ENCODE measurements around the gene ABTB1. TPM values are rescaled to one million over a fixed set of nuclear protein-coding genes. Genes with fewer than 3 reads are reported as not detected.

The ABTB1 gene
- total and polyA plus RNA-seq, 4 donors = 9.7 to 14.1 (median 10.9) TPM

DNA sequence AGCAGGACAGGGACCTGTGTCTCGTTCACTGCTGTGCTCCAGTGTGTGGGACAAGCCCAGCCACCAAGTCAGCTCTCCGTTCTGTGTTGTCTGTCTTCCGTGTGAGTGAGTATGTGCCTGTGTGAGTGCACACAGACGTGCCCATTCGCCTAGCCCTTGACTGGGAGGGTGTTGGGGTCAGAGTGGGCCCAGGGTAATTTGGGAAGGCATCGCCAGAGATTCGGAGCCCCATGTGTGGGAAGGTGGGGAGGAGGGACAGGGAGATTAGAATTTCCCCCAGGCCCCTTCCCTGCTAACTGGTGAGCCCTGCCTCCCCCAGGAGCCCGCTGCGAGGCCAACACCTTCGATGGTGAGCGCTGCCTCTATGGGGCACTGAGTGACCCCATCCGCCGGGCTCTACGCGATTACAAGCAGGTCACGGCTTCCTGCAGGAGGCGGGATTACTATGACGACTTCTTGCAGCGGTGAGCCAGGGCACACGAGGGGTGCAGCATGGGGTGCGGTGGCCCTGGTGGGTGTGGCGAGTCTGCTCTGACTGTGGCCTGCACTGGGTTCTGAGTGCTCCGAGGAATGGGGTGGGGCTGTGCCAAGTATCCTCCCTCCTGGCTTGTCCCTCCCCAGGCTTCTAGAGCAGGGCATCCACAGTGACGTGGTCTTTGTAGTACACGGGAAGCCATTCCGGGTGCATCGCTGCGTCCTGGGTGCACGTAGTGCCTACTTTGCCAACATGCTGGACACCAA lies 3.1 kb downstream of the ABTB1 start:
- no peaks in the 10 kb centered on the region for H3K9me3 ChIP-seq (ENCODE audit: control insufficient read depth in 4 of 4, low read length in 3 of 4)
- DNase-seq (ENCODE audit: low spot score) = no peak
- no peak overlapping the region for H3K4me3 ChIP-seq (ENCODE audit: low read depth in 1 of 3, low read length in 3 of 3)
- WGBS = 95% methylated on average over 29 of the region's 29 CpGs
- no peak overlapping the region for H3K9ac ChIP-seq (ENCODE audit: low read depth in 1 of 2, low read length in 2 of 2)
- peaks cover 5 to 14% (median 8%) of the 10 kb centered on the region in 4 donors for H3K4me1 ChIP-seq (ENCODE audit: control insufficient read depth in 4 of 4, insufficient read depth in 4 of 4, low read length in 3 of 4)
- H3K27me3 ChIP-seq (ENCODE audit: control insufficient read depth in 4 of 4, insufficient read depth in 4 of 4, low read length in 3 of 4) = no peaks in the 10 kb centered on the region
- peaks cover 0 to 20% (median 4%) of the 10 kb centered on the region in 4 donors for H3K36me3 ChIP-seq (ENCODE audit: control insufficient read depth in 4 of 4, insufficient read depth in 3 of 4, low read depth in 1 of 4, low read length in 3 of 4)
- H3K27ac ChIP-seq (ENCODE audit: low read depth in 1 of 2, low read length in 2 of 2) = no peak overlapping the region
- no peak for TF ChIP-seq HNF4G (IDR thresholded peaks at IDR 0.05)
- no peak for TF ChIP-seq FOXA1 (IDR thresholded peaks at IDR 0.05)
- no peak for TF ChIP-seq EGR1 (IDR thresholded peaks at IDR 0.05; ENCODE audit: low read depth in 2 of 2)
- no peak for TF ChIP-seq FOXA2 (IDR thresholded peaks at IDR 0.05)
- TF ChIP-seq SP1 (IDR thresholded peaks at IDR 0.05) = no peak
- no peak for TF ChIP-seq ZBTB33 (IDR thresholded peaks at IDR 0.05)
- TF ChIP-seq JUND (IDR thresholded peaks at IDR 0.05) = no peak
- TF ChIP-seq, protein P1, sequence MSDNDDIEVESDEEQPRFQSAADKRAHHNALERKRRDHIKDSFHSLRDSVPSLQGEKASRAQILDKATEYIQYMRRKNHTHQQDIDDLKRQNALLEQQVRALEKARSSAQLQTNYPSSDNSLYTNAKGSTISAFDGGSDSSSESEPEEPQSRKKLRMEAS (IDR thresholded peaks at IDR 0.05) = no peak
- no peak for TF ChIP-seq RXRA (IDR thresholded peaks at IDR 0.05)
- no peak for TF ChIP-seq RAD21 (IDR thresholded peaks at IDR 0.05)
- no peak for TF ChIP-seq NR2F2 (IDR thresholded peaks at IDR 0.05)
- TF ChIP-seq TAF1 (conservative IDR thresholded peaks at IDR 0.05) = no peak
- TF ChIP-seq, protein P2, sequence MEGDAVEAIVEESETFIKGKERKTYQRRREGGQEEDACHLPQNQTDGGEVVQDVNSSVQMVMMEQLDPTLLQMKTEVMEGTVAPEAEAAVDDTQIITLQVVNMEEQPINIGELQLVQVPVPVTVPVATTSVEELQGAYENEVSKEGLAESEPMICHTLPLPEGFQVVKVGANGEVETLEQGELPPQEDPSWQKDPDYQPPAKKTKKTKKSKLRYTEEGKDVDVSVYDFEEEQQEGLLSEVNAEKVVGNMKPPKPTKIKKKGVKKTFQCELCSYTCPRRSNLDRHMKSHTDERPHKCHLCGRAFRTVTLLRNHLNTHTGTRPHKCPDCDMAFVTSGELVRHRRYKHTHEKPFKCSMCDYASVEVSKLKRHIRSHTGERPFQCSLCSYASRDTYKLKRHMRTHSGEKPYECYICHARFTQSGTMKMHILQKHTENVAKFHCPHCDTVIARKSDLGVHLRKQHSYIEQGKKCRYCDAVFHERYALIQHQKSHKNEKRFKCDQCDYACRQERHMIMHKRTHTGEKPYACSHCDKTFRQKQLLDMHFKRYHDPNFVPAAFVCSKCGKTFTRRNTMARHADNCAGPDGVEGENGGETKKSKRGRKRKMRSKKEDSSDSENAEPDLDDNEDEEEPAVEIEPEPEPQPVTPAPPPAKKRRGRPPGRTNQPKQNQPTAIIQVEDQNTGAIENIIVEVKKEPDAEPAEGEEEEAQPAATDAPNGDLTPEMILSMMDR (IDR thresholded peaks at IDR 0.05; ENCODE audit: low read depth, low read length, missing input control) = no peak
- TF ChIP-seq, protein P3, sequence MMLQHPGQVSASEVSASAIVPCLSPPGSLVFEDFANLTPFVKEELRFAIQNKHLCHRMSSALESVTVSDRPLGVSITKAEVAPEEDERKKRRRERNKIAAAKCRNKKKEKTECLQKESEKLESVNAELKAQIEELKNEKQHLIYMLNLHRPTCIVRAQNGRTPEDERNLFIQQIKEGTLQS (IDR thresholded peaks at IDR 0.05) = no peak
- TF ChIP-seq YY1 (IDR thresholded peaks at IDR 0.05) = no peak
- TF ChIP-seq REST (IDR thresholded peaks at IDR 0.05) = no peak
- no peak for TF ChIP-seq HNF4A (conservative IDR thresholded peaks at IDR 0.05)

Data from liver (tissue), 9 donors.